ENCODE results near the gene CABP1.
"Not testable (repeated sequence)": the region's sequence is repeated elsewhere in the genome, so short reads cannot be mapped to it uniquely, and the experiment has no call there.

The CABP1 gene

GRCh38 chr12:120610560-120610959 lies 29.9 kb upstream of the CABP1 start:
- H2AFZ ChIP-seq (ENCODE audit: low read depth): no peak overlapping the region
- H3K4me1 ChIP-seq (ENCODE audit: low read depth, poor library complexity, severe bottlenecking): no peaks in the 10 kb centered on the region
- no peak overlapping the region for H3K9ac ChIP-seq
- H3K4me3 ChIP-seq (IDR thresholded peaks at IDR 0.05; ENCODE audit: insufficient read depth, low read depth, low read length): no peak overlapping the region
- no peaks in the 10 kb centered on the region for H3K79me2 ChIP-seq (ENCODE audit: insufficient read depth, low read depth)
- no peaks in the 10 kb centered on the region for H4K20me1 ChIP-seq (ENCODE audit: insufficient read depth)
- no peak overlapping the region for H3K4me2 ChIP-seq
- no peaks in the 10 kb centered on the region for H3K27me3 ChIP-seq (ENCODE audit: insufficient read depth, low read depth)
- H3K27ac ChIP-seq: no peak overlapping the region
- TF ChIP-seq CTCF (conservative IDR thresholded peaks at IDR 0.05; ENCODE audit: low read depth, low read length): no peak
- no peaks in the 10 kb centered on the region for H3K36me3 ChIP-seq (ENCODE audit: insufficient read depth)

GRCh38 chr12:120611534-120611933 lies 28.9 kb upstream of the CABP1 start:
- H2AFZ ChIP-seq (ENCODE audit: low read depth); H3K27ac ChIP-seq; H3K4me2 ChIP-seq; H3K4me3 ChIP-seq (IDR thresholded peaks at IDR 0.05; ENCODE audit: insufficient read depth, low read depth, low read length); H4K20me1 ChIP-seq (ENCODE audit: insufficient read depth); H3K79me2 ChIP-seq (ENCODE audit: insufficient read depth, low read depth); H3K9ac ChIP-seq; H3K36me3 ChIP-seq (ENCODE audit: insufficient read depth); H3K27me3 ChIP-seq (ENCODE audit: insufficient read depth, low read depth); H3K4me1 ChIP-seq (ENCODE audit: low read depth, poor library complexity, severe bottlenecking): not testable (repeated sequence)

DNA sequence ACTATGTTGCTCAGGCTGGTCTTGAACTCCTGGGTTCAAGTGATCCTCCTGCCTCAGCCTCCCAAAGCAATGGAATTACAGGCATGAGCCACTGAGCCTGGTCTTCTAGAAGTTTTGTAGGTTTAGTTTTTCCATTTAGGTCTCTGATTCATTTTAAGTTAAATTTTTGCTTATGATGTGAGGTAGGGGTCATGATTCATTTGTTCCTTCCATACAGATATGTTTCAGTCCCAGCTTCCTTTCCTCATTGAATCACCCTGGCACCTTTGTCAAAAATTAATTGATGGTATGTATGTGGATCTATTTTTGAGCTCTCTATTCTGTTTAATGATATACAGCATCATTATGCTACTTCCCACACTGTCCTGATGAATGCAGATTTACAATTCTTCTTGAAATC lies 25.6 kb upstream of the CABP1 start:
- Histone ChIP-seq H3K4me2 (no peak overlapping the region), H3K4me3 (IDR thresholded peaks at IDR 0.05; ENCODE audit: insufficient read depth, low read depth, low read length) (no peak overlapping the region), H3K36me3 (ENCODE audit: insufficient read depth) (no peaks in the 10 kb centered on the region), H2AFZ (ENCODE audit: low read depth) (no peak overlapping the region), H3K27ac (no peak overlapping the region), H3K27me3 (ENCODE audit: insufficient read depth, low read depth) (no peaks in the 10 kb centered on the region), H3K79me2 (ENCODE audit: insufficient read depth, low read depth) (no peaks in the 10 kb centered on the region), H4K20me1 (ENCODE audit: insufficient read depth) (no peaks in the 10 kb centered on the region), H3K4me1 (ENCODE audit: low read depth, poor library complexity, severe bottlenecking) (no peaks in the 10 kb centered on the region), H3K9ac (no peak overlapping the region)
- TF ChIP-seq CTCF (conservative IDR thresholded peaks at IDR 0.05; ENCODE audit: low read depth, low read length): no peak

- not testable (repeated sequence) for H3K4me2 ChIP-seq; H3K9ac ChIP-seq; H3K4me1 ChIP-seq (ENCODE audit: low read depth, poor library complexity, severe bottlenecking); H3K27ac ChIP-seq; H2AFZ ChIP-seq (ENCODE audit: low read depth); H3K36me3 ChIP-seq (ENCODE audit: insufficient read depth); H3K79me2 ChIP-seq (ENCODE audit: insufficient read depth, low read depth); H3K27me3 ChIP-seq (ENCODE audit: insufficient read depth, low read depth); H3K4me3 ChIP-seq (IDR thresholded peaks at IDR 0.05; ENCODE audit: insufficient read depth, low read depth, low read length); H4K20me1 ChIP-seq (ENCODE audit: insufficient read depth)
Measured at GRCh38 chr12:120617193-120617592, 23.2 kb upstream of the CABP1 start.

DNA sequence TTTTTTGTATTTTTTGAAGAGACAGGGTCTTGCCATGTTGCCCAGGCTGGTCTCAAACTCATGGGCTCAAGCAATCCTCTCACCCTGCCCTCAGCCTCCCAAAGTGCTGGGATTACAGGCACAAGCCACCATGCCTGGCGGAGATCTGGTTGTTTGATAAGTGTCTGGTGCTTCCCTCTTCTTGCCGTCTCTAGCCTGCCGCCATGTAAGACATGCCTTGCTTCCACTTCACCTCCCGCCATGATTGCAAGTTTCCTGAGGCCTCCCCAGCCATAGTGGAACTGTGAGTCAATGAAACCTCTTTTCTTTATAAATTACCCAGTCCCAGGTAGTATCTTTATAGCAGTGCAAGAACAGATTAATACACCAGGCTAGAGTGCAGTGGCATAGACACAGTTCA lies 22.7 kb upstream of the CABP1 start:
- H3K9ac ChIP-seq; H3K4me2 ChIP-seq; H3K79me2 ChIP-seq (ENCODE audit: insufficient read depth, low read depth); H4K20me1 ChIP-seq (ENCODE audit: insufficient read depth); H3K4me3 ChIP-seq (IDR thresholded peaks at IDR 0.05; ENCODE audit: insufficient read depth, low read depth, low read length); H2AFZ ChIP-seq (ENCODE audit: low read depth); H3K27me3 ChIP-seq (ENCODE audit: insufficient read depth, low read depth); H3K27ac ChIP-seq; H3K4me1 ChIP-seq (ENCODE audit: low read depth, poor library complexity, severe bottlenecking); H3K36me3 ChIP-seq (ENCODE audit: insufficient read depth): not testable (repeated sequence)

DNA sequence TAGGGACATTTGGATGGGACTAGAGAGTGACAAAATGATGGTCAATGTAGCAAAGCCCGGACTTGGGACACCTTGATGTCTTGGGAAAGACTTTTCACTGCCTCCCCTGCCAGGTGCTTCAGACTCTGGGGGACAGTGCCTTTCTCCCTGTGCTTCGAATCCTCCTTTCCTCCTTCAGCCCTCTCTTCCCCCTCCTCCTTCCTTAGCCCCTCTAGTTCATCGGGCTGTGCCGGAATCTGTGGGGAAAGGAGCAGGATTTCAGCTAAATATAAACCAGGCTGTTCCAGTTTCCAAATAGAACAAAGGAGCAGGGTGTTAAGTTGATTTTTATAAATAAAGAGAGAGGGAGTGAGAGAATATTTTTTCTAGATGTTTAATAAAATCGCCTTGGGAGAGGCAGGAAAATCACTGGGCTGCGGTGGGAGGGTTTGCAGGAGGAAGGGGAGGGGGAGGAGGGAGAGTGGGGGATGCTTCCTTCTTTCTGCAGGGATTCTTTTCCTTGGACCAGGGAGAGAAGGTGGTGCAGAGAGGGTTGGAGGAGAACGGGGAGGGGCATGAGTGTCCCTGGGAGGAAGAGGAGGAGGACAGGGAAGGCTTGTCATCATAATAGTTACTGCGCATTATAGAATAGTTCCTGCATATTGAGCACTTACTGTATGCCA lies 21.3 kb upstream of the CABP1 start:
- no peaks in the 10 kb centered on the region for H3K36me3 ChIP-seq (ENCODE audit: insufficient read depth)
- no peaks in the 10 kb centered on the region for H4K20me1 ChIP-seq (ENCODE audit: insufficient read depth)
- no peaks in the 10 kb centered on the region for H3K4me1 ChIP-seq (ENCODE audit: low read depth, poor library complexity, severe bottlenecking)
- no peaks in the 10 kb centered on the region for H3K79me2 ChIP-seq (ENCODE audit: insufficient read depth, low read depth)
- H3K27me3 ChIP-seq (ENCODE audit: insufficient read depth, low read depth): no peaks in the 10 kb centered on the region
- no peak for TF ChIP-seq CTCF (conservative IDR thresholded peaks at IDR 0.05; ENCODE audit: low read depth, low read length)
- H2AFZ ChIP-seq (ENCODE audit: low read depth): no peak overlapping the region
- H3K4me3 ChIP-seq (IDR thresholded peaks at IDR 0.05; ENCODE audit: insufficient read depth, low read depth, low read length): no peak overlapping the region
- no peak overlapping the region for H3K4me2 ChIP-seq
- no peak overlapping the region for H3K9ac ChIP-seq
- no peak overlapping the region for H3K27ac ChIP-seq

Data from KMS-11 (cell line).